Ishikawa (cell line): ENCODE results near the gene SHISAL1.

ENCODE experiments used
- CEBPB ChIP-seq: IDR thresholded peaks from 2 replicates; pipeline ENCODE4 v1.6.1; 2012
- CREB1 ChIP-seq: IDR thresholded peaks from 2 replicates; pipeline ENCODE4 v1.6.1; 2012; ENCODE audit warnings: low read depth
- EGR1 ChIP-seq: IDR thresholded peaks from 2 replicates; pipeline ENCODE4 v1.6.1; 2012
- EP300 ChIP-seq: IDR thresholded peaks from 2 replicates; pipeline ENCODE4 v1.6.1; 2012; ENCODE audit warnings: borderline replicate concordance
- FOXM1 ChIP-seq: IDR thresholded peaks from 2 replicates; pipeline ENCODE4 v1.6.1; 2012; ENCODE audit warnings: low read depth, borderline replicate concordance
- MAX ChIP-seq: IDR thresholded peaks from 2 replicates; pipeline ENCODE4 v1.6.1; 2012
- NFIC ChIP-seq: IDR thresholded peaks from 2 replicates; pipeline ENCODE4 v1.6.1; 2012
- RAD21 ChIP-seq: IDR thresholded peaks from 2 replicates; pipeline ENCODE4 v1.6.1; 2012; ENCODE audit warnings: low read depth
- REST ChIP-seq: IDR thresholded peaks from 2 replicates; pipeline ENCODE4 v1.6.1; 2012; ENCODE audit warnings: low read depth, mild to moderate bottlenecking
- TAF1 ChIP-seq: IDR thresholded peaks from 2 replicates; pipeline ENCODE4 v1.6.1; 2012; ENCODE audit warnings: low read depth, mild to moderate bottlenecking
- TCF12 ChIP-seq: IDR thresholded peaks from 2 replicates; pipeline ENCODE4 v1.6.1; 2012; ENCODE audit warnings: low read depth
- TEAD4 ChIP-seq: IDR thresholded peaks from 2 replicates; pipeline ENCODE4 v1.6.1; 2012
- USF1 ChIP-seq: IDR thresholded peaks from 2 replicates; pipeline ENCODE4 v1.6.1; 2012
- YY1 ChIP-seq: IDR thresholded peaks from 2 replicates; pipeline ENCODE4 v1.6.1; 2012; ENCODE audit warnings: low read depth
- ZBTB7A ChIP-seq: IDR thresholded peaks from 2 replicates; pipeline ENCODE4 v1.6.1; 2012; ENCODE audit warnings: low read depth

Gene SHISAL1

GRCh38 chr22:44221710-44222475, 90.9 kb downstream of the SHISAL1 start:
- TF ChIP-seq FOXM1 (no peak), TAF1 (no peak), TCF12 (no peak), CREB1 (no peak), ZBTB7A (no peak), MAX (no peak), TEAD4 (no peak), RAD21 (no peak), USF1 (no peak), EGR1 (no peak)

GRCh38 chr22:44220727-44221680, 91.7 kb downstream of the SHISAL1 start:
- TF ChIP-seq RAD21 (no peak), ZBTB7A (no peak)

GRCh38 chr22:44219101-44219870, 93.5 kb downstream of the SHISAL1 start:
- TF ChIP-seq ZBTB7A, result no peak
- TF ChIP-seq EGR1, result no peak
- TF ChIP-seq MAX, result no peak
- TF ChIP-seq CEBPB, result no peak
- TF ChIP-seq NFIC, result no peak
- TF ChIP-seq FOXM1, result no peak
- TF ChIP-seq TEAD4, result no peak
- TF ChIP-seq USF1, result no peak
- TF ChIP-seq EP300, result no peak
- no peak for TF ChIP-seq RAD21
- no peak for TF ChIP-seq YY1
- TF ChIP-seq TAF1, result no peak
- no peak for TF ChIP-seq CREB1
- TF ChIP-seq REST, result no peak
- TF ChIP-seq TCF12, result no peak

- TF ChIP-seq RAD21 (no peak), MAX (no peak), EP300 (no peak), YY1 (no peak), FOXM1 (no peak), CEBPB (no peak), CREB1 (no peak), USF1 (no peak), TEAD4 (no peak), TAF1 (no peak), REST (no peak)
Observed at GRCh38 chr22:44218071-44218470, 94.7 kb downstream of the SHISAL1 start.
